Neutrophil (primary cell): ENCODE results near the gene SERPINI1.

Experiments
- H3K27ac ChIP-seq: fragments of 200-600 bp; sonication (generic); 2 replicates; pipeline ENCODE4 v1.5.1; 2016; ENCODE audit warnings: mild to moderate bottlenecking, moderate library complexity
- H3K27me3 ChIP-seq: fragments of 200-600 bp; sonication (generic); 2 replicates; pipeline ENCODE4 v1.6.0; 2016; ENCODE audit warnings: mild to moderate bottlenecking
- H3K36me3 ChIP-seq: fragments of 200-600 bp; sonication (generic); 2 replicates; pipeline ENCODE4 v1.5.1; 2017
- H3K4me1 ChIP-seq, 2 experiments: fragments of 200-600 bp in 1 of 2; sonication (generic) in 1 of 2; 1 replicate in 1 of 2; 2 replicates in 1 of 2; pipeline versions ENCODE4 v1.5.1 to v1.6.1; 2013 to 2016; ENCODE audit warnings: low read depth in 1 of 2, low read length in 1 of 2, mild to moderate bottlenecking in 1 of 2, moderate library complexity in 1 of 2; ENCODE audit not compliant: control insufficient read depth in 1 of 2, insufficient read depth in 1 of 2
- H3K4me3 ChIP-seq, 2 experiments: fragments of 200-600 bp in 1 of 2; sonication (generic) in 1 of 2; 1 replicate in 1 of 2; 2 replicates in 1 of 2; pipeline ENCODE4 v1.5.1; 2013 to 2016; ENCODE audit warnings: low read depth in 1 of 2, low read length in 1 of 2, mild to moderate bottlenecking in 1 of 2, moderate library complexity in 1 of 2
- H3K9me3 ChIP-seq: fragments of 200-600 bp; sonication (generic); 2 replicates; pipeline ENCODE4 v1.5.1; 2016
- CTCF ChIP-seq: fragments of 200-600 bp; sonication (generic); IDR thresholded peaks from 2 replicates; pipeline ENCODE4 v1.5.1; 2016; ENCODE audit warnings: antibody characterized with exemption

The SERPINI1 gene

GRCh38 chr3:167716920-167717319 lies 18.6 kb upstream of the SERPINI1 start:
- TF ChIP-seq CTCF, result no peak
- Histone ChIP-seq H3K4me1 (no peaks in the 10 kb centered on the region), H3K9me3 (no peaks in the 10 kb centered on the region), H3K36me3 (peaks cover 31% of the 10 kb centered on the region), H3K27ac (no peak overlapping the region), H3K4me3 (no peak overlapping the region), H3K27me3 (no peaks in the 10 kb centered on the region)

- H3K4me3 ChIP-seq, result no peak overlapping the region
- TF ChIP-seq CTCF, result no peak
- no peaks in the 10 kb centered on the region for H3K9me3 ChIP-seq
- H3K27me3 ChIP-seq, result no peaks in the 10 kb centered on the region
- no peaks in the 10 kb centered on the region for H3K4me1 ChIP-seq
- peaks cover 35% of the 10 kb centered on the region for H3K36me3 ChIP-seq
- no peak overlapping the region for H3K27ac ChIP-seq
Measured at GRCh38 chr3:167718582-167718981, 16.9 kb upstream of the SERPINI1 start.

GRCh38 chr3:167723025-167723512 lies 12.5 kb upstream of the SERPINI1 start:
- Histone ChIP-seq H3K27ac (no peak overlapping the region), H3K9me3 (no peaks in the 10 kb centered on the region), H3K36me3 (peaks cover 20% of the 10 kb centered on the region), H3K27me3 (no peaks in the 10 kb centered on the region), H3K4me1 (peaks cover 0 to 3% of the 10 kb centered on the region in 2 experiments), H3K4me3 (no peak overlapping the region)
- TF ChIP-seq CTCF, result no peak

GRCh38 chr3:167723872-167724271 lies 11.6 kb upstream of the SERPINI1 start:
- TF ChIP-seq CTCF, result no peak
- no peaks in the 10 kb centered on the region for H3K9me3 ChIP-seq
- no peak overlapping the region for H3K27ac ChIP-seq
- peaks cover 0 to 3% of the 10 kb centered on the region in 2 experiments for H3K4me1 ChIP-seq
- no peaks in the 10 kb centered on the region for H3K27me3 ChIP-seq
- no peak overlapping the region for H3K4me3 ChIP-seq
- H3K36me3 ChIP-seq, result peaks cover 12% of the 10 kb centered on the region

GRCh38 chr3:167728176-167728575 lies 7.3 kb upstream of the SERPINI1 start:
- no peak overlapping the region for H3K4me3 ChIP-seq
- H3K9me3 ChIP-seq, result no peaks in the 10 kb centered on the region
- H3K27ac ChIP-seq, result no peak overlapping the region
- no peak for TF ChIP-seq CTCF
- H3K4me1 ChIP-seq, result peaks cover 7 to 20% of the 10 kb centered on the region in 2 experiments
- H3K27me3 ChIP-seq, result no peaks in the 10 kb centered on the region
- H3K36me3 ChIP-seq, result peaks cover 3% of the 10 kb centered on the region
